ENCODE results near the gene UTY.

- no peak for TF ChIP-seq POLR2A (IDR thresholded peaks at IDR 0.05)
- no peak for TF ChIP-seq POLR2AphosphoS5 (IDR thresholded peaks at IDR 0.05)
Observed at GRCh38 chrY:13363641-13364040, 116.2 kb downstream of the UTY start.

Data from breast epithelium (tissue), 3 donors.